Fibroblast of lung (primary cell): ENCODE measurements around the gene GHRH. TPM values are rescaled to one million over a fixed set of nuclear protein-coding genes. Genes with fewer than 3 reads are reported as not detected.

Source experiments
- DNase-seq, 2 donors: peaks; one replicate each; pipeline versions ENCODE4 v3.0.0 to v3.0.0-alpha.2; 2010; ENCODE audit warnings: low read depth in 2 of 2
- H2AFZ ChIP-seq: 2 replicates; pipeline ENCODE4 v1.5.1; 2012; ENCODE audit warnings: low read length, control low read depth, inconsistent platforms
- H3K27ac ChIP-seq: 2 replicates; pipeline ENCODE4 v1.5.1; 2011; ENCODE audit warnings: low read length, control low read depth; ENCODE audit not compliant: insufficient read depth
- H3K27me3 ChIP-seq: 2 replicates; pipeline ENCODE4 v1.5.1; 2011; ENCODE audit warnings: mild to moderate bottlenecking, low read length; ENCODE audit not compliant: control insufficient read depth, insufficient read depth
- H3K36me3 ChIP-seq: 2 replicates; pipeline ENCODE4 v1.5.1; 2011; ENCODE audit warnings: low read length; ENCODE audit not compliant: control insufficient read depth, insufficient read depth
- H3K4me1 ChIP-seq: 2 replicates; pipeline ENCODE4 v1.5.1; 2011; ENCODE audit warnings: low read length; ENCODE audit not compliant: control insufficient read depth, insufficient read depth; ENCODE audit errors: extremely low read depth
- H3K4me2 ChIP-seq: 2 replicates; pipeline ENCODE4 v1.5.1; 2011; ENCODE audit warnings: low read length, control low read depth; ENCODE audit not compliant: insufficient read depth; ENCODE audit errors: extremely low read depth
- H3K4me3 ChIP-seq, 4 experiments: fragments of 200-600 bp in 1 of 4; sonication (generic) in 1 of 4; replicated peaks in 1 of 4; 2 replicates each; pipeline ENCODE4 v1.5.1; 2011 to 2016; ENCODE audit warnings: low read length in 4 of 4, low read depth in 3 of 4, mild to moderate bottlenecking in 3 of 4, control low read depth in 2 of 4, inconsistent platforms in 1 of 4, mixed read lengths in 1 of 4; ENCODE audit not compliant: insufficient read depth in 1 of 4; ENCODE audit errors: control extremely low read depth in 1 of 4
- H3K79me2 ChIP-seq: 2 replicates; pipeline ENCODE4 v1.5.1; 2012; ENCODE audit warnings: mild to moderate bottlenecking, low read length, inconsistent platforms; ENCODE audit not compliant: control insufficient read depth, insufficient read depth
- H3K9ac ChIP-seq: 2 replicates; pipeline ENCODE4 v1.5.1; 2011; ENCODE audit warnings: mild to moderate bottlenecking, low read length, control low read depth; ENCODE audit not compliant: insufficient read depth
- H3K9me3 ChIP-seq: 2 replicates; pipeline ENCODE4 v1.5.1; 2012; ENCODE audit warnings: low read depth, low read length; ENCODE audit not compliant: control insufficient read depth, insufficient read depth
- H4K20me1 ChIP-seq: 2 replicates; pipeline ENCODE4 v1.5.1; 2011; ENCODE audit warnings: low read length; ENCODE audit not compliant: control insufficient read depth, insufficient read depth; ENCODE audit errors: extremely low read depth
- CTCF ChIP-seq, 2 donors: IDR thresholded peaks in 1 of 2; conservative IDR thresholded peaks in 1 of 2; 1 replicate in 1 of 2; 2 replicates in 1 of 2; pipeline ENCODE4 v1.5.1; 2011 to 2012; ENCODE audit warnings: low read length in 2 of 2, control low read depth in 1 of 2, inconsistent platforms in 1 of 2, low read depth in 1 of 2, mild to moderate bottlenecking in 1 of 2
- EZH2 ChIP-seq: IDR thresholded peaks from 2 replicates; pipeline ENCODE4 v1.5.1; 2012; ENCODE audit warnings: low read length, control low read depth, mild to moderate bottlenecking; ENCODE audit errors: missing control alignments
- polyA plus RNA-seq, 2 donors: library from polyadenylated mRNA; depleted of rRNA in 1 of 2; stranded (reverse) in 1 of 2; unstranded in 1 of 2; fragments of >200 nt; gene quantifications; 2 replicates each; pipeline ENCODE4 v1.2.1, GENCODE V29; 2011 to 2012; ENCODE audit warnings: missing spikeins in 1 of 2
- total RNA-seq: library from RNA; depleted of rRNA; stranded (reverse); fragments of >200 nt; gene quantifications from 2 replicates; pipeline ENCODE4 v1.2.1, GENCODE V29; 2014

GHRH gene
- total and polyA plus RNA-seq, 2 donors (not counting 1 experiment from before 2014, with no cell fraction given): not detected

- DNase-seq: no peak
- H3K79me2 ChIP-seq: no peaks in the 10 kb centered on the region
- no peaks in the 10 kb centered on the region for H3K27me3 ChIP-seq
- peaks cover 2% of the 10 kb centered on the region for H3K4me1 ChIP-seq
- H4K20me1 ChIP-seq: no peaks in the 10 kb centered on the region
- no peak overlapping the region for H3K27ac ChIP-seq
- no peak overlapping the region for H3K4me2 ChIP-seq
- no peak overlapping the region for H2AFZ ChIP-seq
- H3K4me3 ChIP-seq: no peak overlapping the region
- no peak overlapping the region for H3K9ac ChIP-seq
- H3K9me3 ChIP-seq: no peaks in the 10 kb centered on the region
- peaks cover 10% of the 10 kb centered on the region for H3K36me3 ChIP-seq
- no peak for TF ChIP-seq CTCF (conservative IDR thresholded peaks at IDR 0.05 in 1 of 2, IDR thresholded peaks at IDR 0.05 in 1 of 2; ENCODE audit: low read depth in 1 of 2, low read length in 2 of 2)
- no peak for TF ChIP-seq EZH2
Measured at GRCh38 chr20:37219751-37220668, 41.6 kb downstream of the GHRH start.

- TF ChIP-seq CTCF (conservative IDR thresholded peaks at IDR 0.05 in 1 of 2, IDR thresholded peaks at IDR 0.05 in 1 of 2; ENCODE audit: low read depth in 1 of 2, low read length in 2 of 2): no peak
- no peak for TF ChIP-seq EZH2
- no peak overlapping the region for H3K9ac ChIP-seq
- no peaks in the 10 kb centered on the region for H3K9me3 ChIP-seq
- H4K20me1 ChIP-seq: no peaks in the 10 kb centered on the region
- no peak overlapping the region for H3K4me2 ChIP-seq
- no peak for DNase-seq
- H2AFZ ChIP-seq: no peak overlapping the region
- H3K4me3 ChIP-seq: no peak overlapping the region
- H3K36me3 ChIP-seq: peaks cover 6% of the 10 kb centered on the region
- no peaks in the 10 kb centered on the region for H3K27me3 ChIP-seq
- no peak overlapping the region for H3K27ac ChIP-seq
- no peaks in the 10 kb centered on the region for H3K79me2 ChIP-seq
- peaks cover 2% of the 10 kb centered on the region for H3K4me1 ChIP-seq
Measured at GRCh38 chr20:37218976-37219375, 42.6 kb downstream of the GHRH start.

GRCh38 chr20:37218441-37218840 lies 43.2 kb downstream of the GHRH start:
- H3K9me3 ChIP-seq: no peaks in the 10 kb centered on the region
- H3K4me2 ChIP-seq: no peak overlapping the region
- H3K27ac ChIP-seq: no peak overlapping the region
- no peak overlapping the region for H3K9ac ChIP-seq
- no peak overlapping the region for H3K4me3 ChIP-seq
- H3K79me2 ChIP-seq: no peaks in the 10 kb centered on the region
- H4K20me1 ChIP-seq: no peaks in the 10 kb centered on the region
- H3K36me3 ChIP-seq: peaks cover 4% of the 10 kb centered on the region
- H3K27me3 ChIP-seq: no peaks in the 10 kb centered on the region
- H2AFZ ChIP-seq: no peak overlapping the region
- TF ChIP-seq CTCF (conservative IDR thresholded peaks at IDR 0.05 in 1 of 2, IDR thresholded peaks at IDR 0.05 in 1 of 2; ENCODE audit: low read depth in 1 of 2, low read length in 2 of 2): no peak
- no peak for TF ChIP-seq EZH2
- no peak for DNase-seq
- peaks cover 2% of the 10 kb centered on the region for H3K4me1 ChIP-seq
